Activated naive CD4-positive, alpha-beta T cell treated with anti-CD3 and anti-CD28 coated beads, Interleukin-2, amount 50 U/mL, for 24 hours (primary cell): ENCODE measurements around the gene LLGL1.

Experiments used
- H3K27ac Mint-ChIP-seq: one replicate; pipeline ENCODE4 v1.8.0; 2021; ENCODE audit warnings: mild to moderate bottlenecking, mixed read lengths
- H3K27me3 Mint-ChIP-seq: one replicate; pipeline ENCODE4 v1.8.0; 2021; ENCODE audit warnings: mixed read lengths
- H3K36me3 Mint-ChIP-seq: one replicate; pipeline ENCODE4 v1.8.0; 2021; ENCODE audit warnings: mixed read lengths
- H3K4me1 Mint-ChIP-seq: one replicate; pipeline ENCODE4 v1.8.0; 2021; ENCODE audit warnings: mixed read lengths
- H3K4me3 Mint-ChIP-seq: one replicate; pipeline ENCODE4 v1.8.0; 2021; ENCODE audit warnings: mild to moderate bottlenecking, mixed read lengths
- H3K9me3 Mint-ChIP-seq: one replicate; pipeline ENCODE4 v1.8.0; 2021; ENCODE audit warnings: mixed read lengths

LLGL1 gene

GRCh38 chr17:18187226-18187625, 38.2 kb upstream of the LLGL1 start:
- peaks cover 4% of the 10 kb centered on the region for H3K36me3 Mint-ChIP-seq
- H3K27me3 Mint-ChIP-seq, result no peaks in the 10 kb centered on the region
- H3K4me3 Mint-ChIP-seq, result peak overlapping the region; percentile 99
- H3K9me3 Mint-ChIP-seq, result no peaks in the 10 kb centered on the region
- peaks cover 75% of the 10 kb centered on the region for H3K4me1 Mint-ChIP-seq
- H3K27ac Mint-ChIP-seq, result peak overlapping the region; percentile 72

- H3K27ac Mint-ChIP-seq, result peak overlapping the region; percentile 38
- H3K36me3 Mint-ChIP-seq, result peaks cover 4% of the 10 kb centered on the region
- no peaks in the 10 kb centered on the region for H3K27me3 Mint-ChIP-seq
- H3K4me1 Mint-ChIP-seq, result peaks cover 73% of the 10 kb centered on the region
- peak overlapping the region; percentile 99 for H3K4me3 Mint-ChIP-seq
- H3K9me3 Mint-ChIP-seq, result no peaks in the 10 kb centered on the region
These were observed 37.3 kb upstream of the LLGL1 start for GRCh38 chr17:18187821-18188761.

- Mint-ChIP-seq H3K4me1 (peaks cover 83% of the 10 kb centered on the region), H3K27me3 (no peaks in the 10 kb centered on the region), H3K27ac (peak overlapping the region; percentile 61), H3K4me3 (peak overlapping the region; percentile 23), H3K9me3 (no peaks in the 10 kb centered on the region), H3K36me3 (peaks cover 7% of the 10 kb centered on the region)
These were observed 34.7 kb upstream of the LLGL1 start for GRCh38 chr17:18190628-18191235.

- Mint-ChIP-seq H3K27ac (no peak overlapping the region), H3K36me3 (peaks cover 7% of the 10 kb centered on the region), H3K27me3 (no peaks in the 10 kb centered on the region), H3K4me3 (no peak overlapping the region), H3K9me3 (no peaks in the 10 kb centered on the region), H3K4me1 (peaks cover 83% of the 10 kb centered on the region)
These were observed 34.2 kb upstream of the LLGL1 start for GRCh38 chr17:18191236-18191667.

GRCh38 chr17:18191967-18192366, 33.5 kb upstream of the LLGL1 start:
- Mint-ChIP-seq H3K36me3 (peaks cover 8% of the 10 kb centered on the region), H3K4me1 (peaks cover 83% of the 10 kb centered on the region), H3K27ac (peak overlapping the region; percentile 41), H3K9me3 (no peaks in the 10 kb centered on the region), H3K4me3 (no peak overlapping the region), H3K27me3 (no peaks in the 10 kb centered on the region)

- H3K36me3 Mint-ChIP-seq, result peaks cover 12% of the 10 kb centered on the region
- no peak overlapping the region for H3K4me3 Mint-ChIP-seq
- no peak overlapping the region for H3K27ac Mint-ChIP-seq
- no peaks in the 10 kb centered on the region for H3K27me3 Mint-ChIP-seq
- H3K4me1 Mint-ChIP-seq, result peaks cover 88% of the 10 kb centered on the region
- H3K9me3 Mint-ChIP-seq, result no peaks in the 10 kb centered on the region
These were observed 31.0 kb upstream of the LLGL1 start for GRCh38 chr17:18194394-18194793.

- no peak overlapping the region for H3K4me3 Mint-ChIP-seq
- H3K9me3 Mint-ChIP-seq, result no peaks in the 10 kb centered on the region
- H3K27me3 Mint-ChIP-seq, result no peaks in the 10 kb centered on the region
- peaks cover 84% of the 10 kb centered on the region for H3K4me1 Mint-ChIP-seq
- peaks cover 12% of the 10 kb centered on the region for H3K36me3 Mint-ChIP-seq
- no peak overlapping the region for H3K27ac Mint-ChIP-seq
These were observed 30.6 kb upstream of the LLGL1 start for GRCh38 chr17:18194804-18195203.

- Mint-ChIP-seq H3K4me1 (peaks cover 82% of the 10 kb centered on the region), H3K36me3 (peaks cover 12% of the 10 kb centered on the region), H3K9me3 (no peaks in the 10 kb centered on the region)
These were observed 30.2 kb upstream of the LLGL1 start for GRCh38 chr17:18195246-18195645.

GRCh38 chr17:18197535-18198194, 27.8 kb upstream of the LLGL1 start:
- Mint-ChIP-seq H3K27me3 (no peaks in the 10 kb centered on the region), H3K9me3 (no peaks in the 10 kb centered on the region), H3K36me3 (peaks cover 12% of the 10 kb centered on the region), H3K4me1 (peaks cover 72% of the 10 kb centered on the region), H3K4me3 (no peak overlapping the region), H3K27ac (peak overlapping the region; percentile 47)

More at GRCh38 chr17:18195246-18195645, 30.2 kb upstream of the LLGL1 start:
- H3K27ac Mint-ChIP-seq, result no peak overlapping the region
- no peaks in the 10 kb centered on the region for H3K27me3 Mint-ChIP-seq
- H3K4me3 Mint-ChIP-seq, result no peak overlapping the region

GRCh38 chr17:18198530-18198929, 26.9 kb upstream of the LLGL1 start:
- Mint-ChIP-seq H3K4me3 (peak overlapping the region; percentile 13), H3K4me1 (peaks cover 73% of the 10 kb centered on the region), H3K36me3 (peaks cover 12% of the 10 kb centered on the region), H3K9me3 (no peaks in the 10 kb centered on the region), H3K27ac (peak overlapping the region; percentile 64), H3K27me3 (no peaks in the 10 kb centered on the region)

- no peaks in the 10 kb centered on the region for H3K9me3 Mint-ChIP-seq
- H3K27ac Mint-ChIP-seq, result peak overlapping the region; percentile 4
- peaks cover 6% of the 10 kb centered on the region for H3K36me3 Mint-ChIP-seq
- H3K27me3 Mint-ChIP-seq, result no peaks in the 10 kb centered on the region
- H3K4me1 Mint-ChIP-seq, result peaks cover 52% of the 10 kb centered on the region
- no peak overlapping the region for H3K4me3 Mint-ChIP-seq
These were observed 24.3 kb upstream of the LLGL1 start for GRCh38 chr17:18201108-18201507.

- H3K27ac Mint-ChIP-seq, result peak overlapping the region; percentile 59
- H3K9me3 Mint-ChIP-seq, result no peaks in the 10 kb centered on the region
- peaks cover 4% of the 10 kb centered on the region for H3K36me3 Mint-ChIP-seq
- H3K4me1 Mint-ChIP-seq, result peaks cover 31% of the 10 kb centered on the region
- H3K27me3 Mint-ChIP-seq, result no peaks in the 10 kb centered on the region
- H3K4me3 Mint-ChIP-seq, result no peak overlapping the region
These were observed 22.1 kb upstream of the LLGL1 start for GRCh38 chr17:18203308-18203707.

- peaks cover 14% of the 10 kb centered on the region for H3K4me1 Mint-ChIP-seq
- peaks cover 6% of the 10 kb centered on the region for H3K36me3 Mint-ChIP-seq
- no peaks in the 10 kb centered on the region for H3K27me3 Mint-ChIP-seq
- H3K27ac Mint-ChIP-seq, result no peak overlapping the region
- H3K4me3 Mint-ChIP-seq, result no peak overlapping the region
- H3K9me3 Mint-ChIP-seq, result no peaks in the 10 kb centered on the region
These were observed 19.6 kb upstream of the LLGL1 start for GRCh38 chr17:18205861-18206260.

- Mint-ChIP-seq H3K36me3 (peaks cover 6% of the 10 kb centered on the region), H3K27me3 (no peaks in the 10 kb centered on the region), H3K4me1 (peaks cover 4% of the 10 kb centered on the region), H3K4me3 (no peak overlapping the region), H3K9me3 (no peaks in the 10 kb centered on the region), H3K27ac (no peak overlapping the region)
These were observed 18.5 kb upstream of the LLGL1 start for GRCh38 chr17:18206962-18207361.

GRCh38 chr17:18208092-18208491, 17.3 kb upstream of the LLGL1 start:
- no peaks in the 10 kb centered on the region for H3K27me3 Mint-ChIP-seq
- H3K4me3 Mint-ChIP-seq, result no peak overlapping the region
- H3K36me3 Mint-ChIP-seq, result peaks cover 6% of the 10 kb centered on the region
- H3K27ac Mint-ChIP-seq, result no peak overlapping the region
- no peaks in the 10 kb centered on the region for H3K9me3 Mint-ChIP-seq
- peaks cover 4% of the 10 kb centered on the region for H3K4me1 Mint-ChIP-seq
